KMS-11 (cell line): ENCODE results near the gene NUDT16.

Experiments
- H2AFZ ChIP-seq: fragments of 200-600 bp; sonication (generic); 2 replicates; pipeline ENCODE4 v1.6.1; 2016; ENCODE audit warnings: antibody characterized with exemption, mixed run types, low read depth
- H3K27ac ChIP-seq: fragments of 200-600 bp; sonication (generic); 2 replicates; pipeline ENCODE4 v1.6.1; 2016; ENCODE audit warnings: mild to moderate bottlenecking, mixed run types
- H3K27me3 ChIP-seq: fragments of 200-600 bp; sonication (generic); 2 replicates; pipeline ENCODE4 v1.6.1; 2017; ENCODE audit warnings: mild to moderate bottlenecking, low read depth, mixed run types, moderate library complexity; ENCODE audit not compliant: insufficient read depth
- H3K36me3 ChIP-seq: fragments of 200-600 bp; sonication (generic); 2 replicates; pipeline ENCODE4 v1.6.1; 2017; ENCODE audit warnings: mild to moderate bottlenecking, mixed run types; ENCODE audit not compliant: insufficient read depth
- H3K4me1 ChIP-seq: fragments of 200-600 bp; sonication (generic); 2 replicates; pipeline ENCODE4 v1.6.1; 2016; ENCODE audit warnings: mild to moderate bottlenecking, low read depth, mixed run types; ENCODE audit not compliant: poor library complexity, severe bottlenecking
- H3K4me2 ChIP-seq: fragments of 200-600 bp; sonication (generic); 2 replicates; pipeline ENCODE4 v1.7.0; 2016; ENCODE audit warnings: mild to moderate bottlenecking, mixed run types
- H3K4me3 ChIP-seq: fragments of 200-600 bp; sonication (generic); IDR thresholded peaks from 2 replicates; pipeline ENCODE4 v1.6.1; 2017; ENCODE audit warnings: low read depth, low read length, mixed read lengths; ENCODE audit not compliant: insufficient read depth
- H3K79me2 ChIP-seq: fragments of 200-600 bp; sonication (generic); 2 replicates; pipeline ENCODE4 v1.6.1; 2016; ENCODE audit warnings: low read depth, mixed run types; ENCODE audit not compliant: insufficient read depth
- H3K9ac ChIP-seq: fragments of 200-600 bp; sonication (generic); 2 replicates; pipeline ENCODE4 v1.6.1; 2016; ENCODE audit warnings: mild to moderate bottlenecking, mixed run types
- H4K20me1 ChIP-seq: fragments of 200-600 bp; sonication (generic); 2 replicates; pipeline ENCODE4 v1.6.1; 2016; ENCODE audit warnings: mild to moderate bottlenecking, mixed run types; ENCODE audit not compliant: insufficient read depth
- TF ChIP-seq, protein P1 (sequence below): fragments of 200-600 bp; sonication (generic); conservative IDR thresholded peaks from 2 replicates; pipeline ENCODE4 v1.6.1; 2017; ENCODE audit warnings: low read depth, mild to moderate bottlenecking, antibody characterized with exemption, low read length, moderate library complexity, mixed read lengths

The NUDT16 gene

DNA sequence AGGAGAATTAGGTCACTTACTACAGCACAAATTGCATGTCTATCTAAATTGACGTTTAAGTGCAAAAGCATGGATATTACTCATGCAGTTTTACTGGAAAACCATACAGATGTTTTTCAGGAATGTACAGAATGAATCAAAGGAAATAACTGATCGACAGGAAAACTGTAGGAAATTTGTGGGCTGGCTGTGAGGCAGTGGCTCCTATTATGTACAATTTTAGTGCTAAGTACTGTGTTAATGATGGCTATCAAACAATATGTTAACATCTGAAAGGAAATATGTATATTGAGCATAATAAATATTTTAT is 6.9 kb downstream of the NUDT16 start:
- no peak overlapping the region for H2AFZ ChIP-seq

DNA sequence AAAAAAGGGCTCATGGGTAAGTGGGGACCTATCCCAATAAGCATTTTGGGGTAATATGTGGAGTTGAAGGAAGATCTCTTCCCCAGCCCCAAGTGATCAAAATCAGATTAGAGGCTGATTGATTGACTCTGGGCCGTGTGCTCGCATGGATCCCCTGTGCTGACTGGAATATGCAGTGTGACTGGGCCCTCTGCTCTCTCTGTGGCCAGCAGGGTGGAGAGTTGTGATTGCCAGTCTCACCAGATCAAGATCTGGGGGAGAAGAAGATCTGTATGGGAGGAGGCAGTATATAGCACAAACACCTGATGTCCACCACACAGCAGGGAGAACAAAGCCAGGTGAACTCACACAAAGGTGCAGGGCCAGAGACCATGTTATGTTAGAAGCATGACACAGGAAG is 8.8 kb downstream of the NUDT16 start:
- Histone ChIP-seq H3K4me3 (no peak overlapping the region), H3K79me2 (no peaks in the 10 kb centered on the region), H3K27ac (no peak overlapping the region), H2AFZ (no peak overlapping the region), H4K20me1 (no peaks in the 10 kb centered on the region), H3K4me1 (peaks cover 14% of the 10 kb centered on the region), H3K27me3 (no peaks in the 10 kb centered on the region), H3K9ac (no peak overlapping the region), H3K4me2 (no peak overlapping the region), H3K36me3 (no peaks in the 10 kb centered on the region)
- TF ChIP-seq, protein P1, sequence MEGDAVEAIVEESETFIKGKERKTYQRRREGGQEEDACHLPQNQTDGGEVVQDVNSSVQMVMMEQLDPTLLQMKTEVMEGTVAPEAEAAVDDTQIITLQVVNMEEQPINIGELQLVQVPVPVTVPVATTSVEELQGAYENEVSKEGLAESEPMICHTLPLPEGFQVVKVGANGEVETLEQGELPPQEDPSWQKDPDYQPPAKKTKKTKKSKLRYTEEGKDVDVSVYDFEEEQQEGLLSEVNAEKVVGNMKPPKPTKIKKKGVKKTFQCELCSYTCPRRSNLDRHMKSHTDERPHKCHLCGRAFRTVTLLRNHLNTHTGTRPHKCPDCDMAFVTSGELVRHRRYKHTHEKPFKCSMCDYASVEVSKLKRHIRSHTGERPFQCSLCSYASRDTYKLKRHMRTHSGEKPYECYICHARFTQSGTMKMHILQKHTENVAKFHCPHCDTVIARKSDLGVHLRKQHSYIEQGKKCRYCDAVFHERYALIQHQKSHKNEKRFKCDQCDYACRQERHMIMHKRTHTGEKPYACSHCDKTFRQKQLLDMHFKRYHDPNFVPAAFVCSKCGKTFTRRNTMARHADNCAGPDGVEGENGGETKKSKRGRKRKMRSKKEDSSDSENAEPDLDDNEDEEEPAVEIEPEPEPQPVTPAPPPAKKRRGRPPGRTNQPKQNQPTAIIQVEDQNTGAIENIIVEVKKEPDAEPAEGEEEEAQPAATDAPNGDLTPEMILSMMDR: no peak

More for the DNA sequence above, 6.9 kb downstream of the NUDT16 start:
- Histone ChIP-seq H3K27me3 (no peaks in the 10 kb centered on the region), H3K4me2 (no peak overlapping the region), H3K9ac (no peak overlapping the region), H3K4me1 (peaks cover 14% of the 10 kb centered on the region), H3K36me3 (no peaks in the 10 kb centered on the region), H4K20me1 (no peaks in the 10 kb centered on the region), H3K27ac (no peak overlapping the region), H3K4me3 (no peak overlapping the region), H3K79me2 (no peaks in the 10 kb centered on the region)
- TF ChIP-seq, protein P1: no peak

DNA sequence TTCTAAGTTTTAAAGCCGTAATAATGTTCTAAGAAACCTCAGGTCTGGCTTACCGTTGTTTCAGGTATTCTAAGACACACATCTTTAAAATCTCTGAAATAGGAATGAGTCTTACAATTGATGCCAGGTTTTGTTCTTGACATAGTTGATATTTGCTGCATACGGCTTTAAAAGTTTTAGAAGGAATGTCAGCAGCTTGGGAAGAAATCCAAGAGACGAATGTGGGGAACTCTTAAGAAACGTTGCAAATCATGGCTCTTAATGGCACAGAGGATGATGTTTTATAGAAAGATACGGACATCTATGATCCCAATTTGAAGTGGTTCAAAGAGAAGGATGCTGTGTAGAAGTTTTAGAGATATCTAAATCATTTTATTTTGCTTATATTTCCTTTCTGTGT is 11.5 kb downstream of the NUDT16 start:
- H2AFZ ChIP-seq: no peak overlapping the region

DNA sequence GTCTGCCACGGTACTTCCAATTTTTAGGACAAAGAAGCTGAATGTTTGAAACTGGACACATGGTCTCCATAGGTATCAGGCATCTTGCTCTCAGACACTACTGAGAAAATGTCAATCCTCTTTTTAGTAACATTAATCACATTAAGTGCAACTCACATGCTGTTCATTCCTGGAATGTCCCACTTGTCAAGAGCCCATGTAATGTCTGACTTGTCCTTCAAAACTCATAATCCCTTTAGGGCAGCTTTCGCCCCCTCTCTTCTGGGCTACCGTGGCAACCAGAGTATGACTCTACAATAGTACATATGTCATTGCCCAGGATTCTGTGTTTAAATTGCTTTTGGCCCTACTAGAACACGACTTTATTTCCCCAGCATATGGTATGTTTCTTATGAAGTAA is 12.3 kb downstream of the NUDT16 start:
- H3K27me3 ChIP-seq: no peaks in the 10 kb centered on the region
- H2AFZ ChIP-seq: no peak overlapping the region
- H3K4me2 ChIP-seq: no peak overlapping the region
- no peak overlapping the region for H3K27ac ChIP-seq
- TF ChIP-seq, protein P1: no peak
- no peaks in the 10 kb centered on the region for H4K20me1 ChIP-seq
- H3K4me3 ChIP-seq: no peak overlapping the region
- H3K4me1 ChIP-seq: no peaks in the 10 kb centered on the region
- H3K36me3 ChIP-seq: no peaks in the 10 kb centered on the region
- H3K79me2 ChIP-seq: no peaks in the 10 kb centered on the region
- no peak overlapping the region for H3K9ac ChIP-seq

More for the DNA sequence above, 11.5 kb downstream of the NUDT16 start:
- Histone ChIP-seq H3K36me3 (no peaks in the 10 kb centered on the region), H3K4me3 (no peak overlapping the region), H4K20me1 (no peaks in the 10 kb centered on the region), H3K4me2 (no peak overlapping the region), H3K79me2 (no peaks in the 10 kb centered on the region), H3K27me3 (no peaks in the 10 kb centered on the region), H3K27ac (no peak overlapping the region), H3K9ac (no peak overlapping the region), H3K4me1 (no peaks in the 10 kb centered on the region)
- TF ChIP-seq, protein P1: no peak

DNA sequence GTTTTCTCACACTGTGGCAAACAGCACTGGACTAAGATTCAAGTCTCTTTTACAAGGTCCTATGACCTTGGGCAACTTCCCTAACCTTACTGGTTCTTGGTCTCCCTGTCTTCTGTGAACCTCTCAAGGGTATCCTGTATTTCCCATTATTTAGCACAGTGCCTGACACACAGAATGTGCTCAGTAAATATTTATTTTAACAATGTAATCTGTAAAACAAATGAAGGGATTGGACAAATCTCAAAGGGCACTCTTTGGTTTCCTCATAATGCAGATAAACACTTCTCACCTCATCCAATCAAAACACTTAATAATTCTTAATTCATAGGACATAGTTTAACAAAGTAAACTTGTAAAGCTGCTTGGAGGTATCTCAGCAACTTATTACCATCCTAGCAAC is 12.8 kb downstream of the NUDT16 start:
- Histone ChIP-seq H3K4me1 (no peaks in the 10 kb centered on the region), H3K79me2 (no peaks in the 10 kb centered on the region), H3K36me3 (no peaks in the 10 kb centered on the region), H4K20me1 (no peaks in the 10 kb centered on the region), H3K4me3 (no peak overlapping the region), H3K9ac (no peak overlapping the region), H3K27me3 (no peaks in the 10 kb centered on the region), H3K27ac (no peak overlapping the region), H3K4me2 (no peak overlapping the region), H2AFZ (no peak overlapping the region)
- TF ChIP-seq, protein P1: no peak
